T-helper 1 cell treated with Interleukin-12 subunit alpha and Interleukin-12 subunit beta and Interleukin-4 antibody, amounts not matched to agents 30 μg/mL and 1 μg/mL, for 36 hours (primary cell): ENCODE results near the gene PIP5K1C.
"Not testable (repeated sequence)": the region's sequence is repeated elsewhere in the genome, so short reads cannot be mapped to it uniquely, and the experiment has no call there.

Experiments
- H3K27ac Mint-ChIP-seq: one replicate; pipeline ENCODE4 v1.8.0; 2021; ENCODE audit warnings: mild to moderate bottlenecking, mixed read lengths
- H3K27me3 Mint-ChIP-seq: one replicate; pipeline ENCODE4 v1.8.0; 2021; ENCODE audit warnings: low read depth, mixed read lengths
- H3K36me3 Mint-ChIP-seq: one replicate; pipeline ENCODE4 v1.8.0; 2021; ENCODE audit warnings: low read depth, mixed read lengths
- H3K4me1 Mint-ChIP-seq: one replicate; pipeline ENCODE4 v1.8.0; 2021; ENCODE audit warnings: low read depth, mixed read lengths
- H3K4me3 Mint-ChIP-seq: one replicate; pipeline ENCODE4 v1.8.0; 2021; ENCODE audit warnings: mild to moderate bottlenecking, moderate library complexity, mixed read lengths
- H3K9me3 Mint-ChIP-seq: one replicate; pipeline ENCODE4 v1.8.0; 2021; ENCODE audit warnings: mixed read lengths

PIP5K1C gene

DNA sequence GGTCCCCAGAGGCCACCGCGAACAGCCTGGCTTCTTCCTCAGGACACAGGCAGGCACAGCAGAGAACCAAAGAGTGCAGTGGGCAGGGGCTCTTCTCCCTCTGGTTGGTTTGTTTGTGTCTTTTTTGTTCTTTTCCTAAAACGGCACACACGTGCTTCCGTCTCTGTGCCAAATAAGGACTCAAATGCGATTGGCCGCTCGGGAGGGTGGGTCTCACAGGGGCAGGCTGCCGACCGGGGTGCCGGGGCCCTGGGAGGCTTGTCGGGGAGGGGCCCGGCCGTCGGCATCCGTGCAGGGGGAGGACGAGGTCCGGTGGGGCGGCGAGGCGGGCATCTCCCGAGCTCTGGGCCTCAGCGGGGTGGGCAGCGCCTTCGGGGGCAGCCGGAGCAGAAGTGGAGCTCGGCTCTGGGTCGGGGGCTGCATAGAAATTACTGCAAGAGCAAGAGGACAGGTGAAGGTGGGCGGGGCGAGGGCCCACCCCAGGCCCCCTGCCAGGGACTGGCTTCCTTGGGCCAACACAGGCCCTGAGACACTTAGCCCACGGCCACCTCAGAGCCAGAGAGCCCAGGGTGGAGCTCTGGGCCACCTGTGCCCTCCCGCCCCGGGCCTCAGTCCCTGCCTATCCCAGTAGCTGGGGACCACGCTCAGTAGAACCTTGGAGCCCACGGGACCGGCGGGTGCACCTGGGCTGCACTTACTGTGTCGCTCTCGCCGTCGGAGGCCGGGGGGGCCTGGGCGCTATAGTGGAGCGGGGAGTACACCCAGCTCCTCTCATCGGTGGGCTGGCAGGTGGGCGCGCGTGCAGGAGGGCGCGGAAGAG is 67.3 kb downstream of the PIP5K1C start:
- Mint-ChIP-seq H3K4me3 (no peak overlapping the region), H3K36me3 (no peaks in the 10 kb centered on the region), H3K4me1 (no peaks in the 10 kb centered on the region), H3K27me3 (no peaks in the 10 kb centered on the region), H3K9me3 (no peaks in the 10 kb centered on the region), H3K27ac (no peak overlapping the region)

DNA sequence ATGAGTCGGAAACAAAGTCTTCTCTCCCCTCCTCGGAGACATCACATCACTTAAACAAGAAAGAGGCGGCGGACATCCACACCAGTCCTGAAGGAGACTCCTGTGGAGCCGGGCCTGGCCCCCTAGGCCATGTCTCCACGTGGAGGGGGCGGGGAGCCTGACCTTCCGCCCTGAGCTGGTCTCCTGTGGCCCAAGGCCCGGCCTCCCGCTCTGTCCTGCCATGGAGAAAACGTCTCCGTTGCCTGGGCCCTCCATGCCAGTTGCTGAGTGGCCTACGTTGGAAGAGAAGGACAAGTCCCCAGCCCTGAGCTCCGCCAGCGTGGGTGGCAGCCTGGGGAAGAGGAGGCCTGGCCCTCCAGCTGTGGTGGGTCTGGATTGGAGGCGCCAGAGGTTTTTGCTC is 68.2 kb downstream of the PIP5K1C start:
- Mint-ChIP-seq H3K4me3 (no peak overlapping the region), H3K27me3 (no peaks in the 10 kb centered on the region), H3K27ac (no peak overlapping the region), H3K36me3 (no peaks in the 10 kb centered on the region), H3K4me1 (peaks cover 3% of the 10 kb centered on the region), H3K9me3 (no peaks in the 10 kb centered on the region)

DNA sequence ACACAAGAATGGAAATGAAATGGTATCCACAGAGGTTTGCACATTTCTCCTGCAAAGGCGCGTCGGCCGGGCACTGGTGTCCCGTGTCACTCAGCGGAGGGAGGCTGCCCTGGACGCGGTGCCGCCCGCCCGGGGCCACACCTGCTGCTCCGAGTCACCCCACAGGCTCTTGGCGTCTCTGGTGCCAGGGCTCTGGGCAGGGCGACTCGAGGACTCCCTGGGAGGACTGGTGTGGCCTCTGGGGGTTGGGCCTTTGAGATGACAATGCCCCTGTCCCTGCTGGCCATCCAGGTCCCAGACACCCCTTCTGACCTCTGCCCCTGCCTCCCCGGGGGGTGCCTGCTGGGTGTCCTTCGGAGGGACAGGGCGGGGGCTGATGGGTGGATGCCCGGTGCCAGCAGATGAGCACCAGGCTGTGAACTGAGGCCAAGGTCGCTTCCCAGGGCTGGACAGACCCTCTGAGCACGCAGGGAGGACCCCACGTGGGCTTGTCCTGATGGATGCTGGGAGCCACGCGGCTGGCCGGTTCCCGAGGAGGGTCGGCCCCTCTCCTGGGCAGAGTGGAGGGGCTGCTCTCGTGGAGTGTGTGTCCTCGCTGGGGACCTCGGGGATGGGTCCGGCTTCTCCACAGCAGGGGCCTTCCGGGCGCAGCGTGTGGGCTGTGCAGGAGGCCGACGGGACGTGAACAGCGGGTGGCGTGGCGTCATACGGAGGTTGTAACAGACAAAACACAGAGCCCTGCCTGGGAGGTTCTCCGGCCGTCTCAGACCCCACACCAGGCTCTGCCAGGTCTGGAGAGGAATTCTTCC is 69.0 kb downstream of the PIP5K1C start:
- H3K9me3 Mint-ChIP-seq: no peaks in the 10 kb centered on the region
- no peak overlapping the region for H3K4me3 Mint-ChIP-seq
- no peaks in the 10 kb centered on the region for H3K27me3 Mint-ChIP-seq
- H3K27ac Mint-ChIP-seq: no peak overlapping the region
- peaks cover 2% of the 10 kb centered on the region for H3K36me3 Mint-ChIP-seq
- H3K4me1 Mint-ChIP-seq: peaks cover 6% of the 10 kb centered on the region

DNA sequence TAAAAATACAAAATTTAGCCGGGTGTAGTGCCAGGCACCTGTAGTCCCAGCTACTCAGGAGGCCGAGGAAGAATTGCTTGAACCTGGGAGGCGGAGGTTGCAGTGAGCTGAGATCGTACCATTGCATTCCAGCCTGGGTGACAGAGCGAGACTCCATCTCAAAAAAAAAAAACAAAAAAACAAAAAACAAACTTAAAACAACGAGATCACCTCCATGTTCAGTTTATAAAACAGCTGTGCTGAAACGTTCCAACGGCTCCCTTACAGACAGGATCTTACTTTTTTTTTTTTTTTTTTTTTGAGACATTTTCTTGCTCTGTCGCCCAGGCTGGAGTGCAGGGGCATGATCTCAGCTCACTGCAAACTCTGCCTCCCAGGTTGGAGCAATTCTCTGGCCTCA is 71.5 kb downstream of the PIP5K1C start:
- H3K36me3 Mint-ChIP-seq, H3K27ac Mint-ChIP-seq, H3K9me3 Mint-ChIP-seq, H3K4me3 Mint-ChIP-seq, H3K27me3 Mint-ChIP-seq: not testable (repeated sequence)
- peaks cover 17% of the 10 kb centered on the region for H3K4me1 Mint-ChIP-seq

DNA sequence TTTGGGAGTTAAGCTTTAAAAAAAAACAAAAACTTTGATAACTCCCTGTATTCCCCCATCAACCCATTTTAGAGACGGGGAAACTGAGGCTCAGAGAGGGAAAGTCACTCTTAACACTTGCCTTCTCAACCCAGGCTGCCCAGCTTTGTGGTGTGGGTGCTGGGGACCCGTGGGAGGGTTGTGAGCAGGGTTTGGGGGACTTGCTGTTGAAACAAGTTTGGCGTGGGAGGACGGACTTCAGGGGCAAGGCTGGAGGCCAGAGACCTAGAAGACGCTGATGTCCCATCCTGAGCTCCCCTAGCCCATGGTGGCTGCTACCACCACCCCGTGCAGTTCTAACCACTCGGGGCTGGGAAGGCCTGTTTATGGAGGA is 72.9 kb downstream of the PIP5K1C start:
- Mint-ChIP-seq H3K27ac (no peak overlapping the region), H3K36me3 (peaks cover 6% of the 10 kb centered on the region)

DNA sequence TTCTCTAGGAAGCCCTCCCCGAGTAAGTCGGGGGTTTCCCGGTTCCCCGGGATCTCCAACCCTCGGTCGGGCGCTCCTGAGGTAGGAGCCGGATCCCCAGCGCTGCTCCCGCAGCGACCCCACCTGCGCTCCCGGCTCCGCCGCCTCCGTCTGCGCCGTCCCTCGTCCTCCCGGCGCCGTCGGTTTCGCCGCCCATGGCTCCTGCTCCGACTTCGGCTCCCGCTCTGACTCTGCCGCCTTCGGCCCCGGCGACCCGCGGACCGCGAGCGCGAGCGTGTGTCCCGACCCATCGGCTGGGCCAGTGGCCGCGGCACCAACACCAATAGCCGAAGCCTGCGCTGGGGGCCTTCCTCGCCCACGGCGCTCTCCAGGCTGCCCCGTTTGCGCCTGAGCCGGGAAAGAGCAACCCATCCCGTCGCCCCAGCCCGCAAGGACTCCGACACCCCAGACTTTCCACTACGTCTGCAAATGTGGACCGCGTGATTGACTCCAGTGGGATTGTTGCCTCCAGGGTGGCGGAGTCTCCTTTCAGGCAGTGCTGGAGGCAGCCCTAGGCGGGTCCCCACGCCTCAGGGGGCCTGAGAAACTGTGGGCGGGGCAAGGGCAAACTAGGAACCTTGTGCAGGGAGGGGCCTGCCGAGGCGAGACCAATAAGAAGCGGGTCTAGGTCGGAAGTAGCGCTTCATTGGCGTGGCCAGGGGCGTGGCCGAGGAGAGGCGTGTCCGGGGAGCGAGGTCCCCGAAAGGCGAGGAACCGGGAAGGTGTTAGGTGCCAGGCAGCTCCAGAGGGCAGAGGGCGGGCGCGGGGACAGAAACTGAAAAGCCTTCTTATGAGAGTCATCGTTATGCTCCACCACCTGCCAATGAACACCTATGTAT is 73.6 kb downstream of the PIP5K1C start, which contains the start of gene CACTIN:
CACTIN (minus strand) TSS at position 318 of the 878 bp plus-strand sequence; CDS start at position 290, 28 bp downstream.
- Mint-ChIP-seq H3K36me3 (peaks cover 6% of the 10 kb centered on the region), H3K4me3 (peak within 1 kb of the TSS; percentile 88), H3K9me3 (no peaks in the 10 kb centered on the region), H3K4me1 (peaks cover 17% of the 10 kb centered on the region), H3K27me3 (no peaks in the 10 kb centered on the region), H3K27ac (peak within 1 kb of the TSS; percentile 98)

More for the DNA sequence above, 72.9 kb downstream of the PIP5K1C start:
- Mint-ChIP-seq H3K9me3 (no peaks in the 10 kb centered on the region), H3K4me3 (peak overlapping the region; percentile 88), H3K4me1 (peaks cover 17% of the 10 kb centered on the region), H3K27me3 (no peaks in the 10 kb centered on the region)

DNA sequence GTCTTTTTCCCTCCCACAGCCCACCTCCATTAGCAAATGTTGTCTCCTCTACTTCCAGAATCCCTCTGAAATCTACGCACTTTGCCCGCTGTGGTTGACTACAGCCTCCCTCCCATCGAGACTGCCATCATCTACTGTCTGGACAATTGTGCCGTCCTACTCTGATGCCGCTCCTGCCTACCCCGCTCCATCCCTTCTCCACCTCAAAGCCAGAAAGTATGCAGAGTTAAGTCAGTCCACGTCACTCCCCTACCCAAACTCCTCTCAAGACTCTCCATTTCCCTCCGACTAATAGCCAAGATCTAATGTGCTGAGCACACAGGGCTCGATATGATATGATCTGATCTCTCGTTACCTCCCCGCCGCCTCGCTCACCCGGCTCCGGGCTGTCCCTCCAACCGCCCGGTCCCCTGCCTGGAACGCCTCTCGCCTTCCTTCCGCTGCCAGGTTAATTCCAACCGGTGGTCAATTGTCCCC is 74.2 kb downstream of the PIP5K1C start:
- Mint-ChIP-seq H3K9me3 (no peaks in the 10 kb centered on the region), H3K27ac (peak overlapping the region; percentile 77), H3K4me3 (peak overlapping the region; percentile 88), H3K4me1 (peaks cover 17% of the 10 kb centered on the region), H3K27me3 (no peaks in the 10 kb centered on the region), H3K36me3 (peaks cover 6% of the 10 kb centered on the region)

DNA sequence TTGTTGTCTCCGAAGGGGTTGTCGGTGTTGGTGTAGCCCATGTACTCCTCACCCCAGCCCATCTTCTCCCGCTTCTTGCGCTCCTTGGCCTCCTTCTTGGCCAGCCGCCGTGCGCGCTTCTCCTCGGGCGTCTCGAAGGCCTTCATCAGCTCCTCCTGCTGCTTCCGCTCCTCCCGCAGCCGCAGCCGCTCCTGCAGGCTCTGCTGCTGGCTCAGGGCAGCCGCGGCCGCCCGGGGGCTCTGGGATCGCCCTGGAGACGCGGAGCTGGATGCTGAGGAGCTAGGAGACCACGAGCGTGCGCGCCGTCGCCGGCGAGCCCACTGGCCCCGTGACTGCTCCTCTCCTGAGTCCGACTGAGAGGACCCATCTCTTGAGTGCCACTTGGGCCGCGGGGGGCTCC is 76.6 kb downstream of the PIP5K1C start:
- H3K4me3 Mint-ChIP-seq: no peak overlapping the region
- peaks cover 6% of the 10 kb centered on the region for H3K36me3 Mint-ChIP-seq
- H3K27ac Mint-ChIP-seq: no peak overlapping the region
- peaks cover 17% of the 10 kb centered on the region for H3K4me1 Mint-ChIP-seq
- no peaks in the 10 kb centered on the region for H3K9me3 Mint-ChIP-seq
- H3K27me3 Mint-ChIP-seq: no peaks in the 10 kb centered on the region

DNA sequence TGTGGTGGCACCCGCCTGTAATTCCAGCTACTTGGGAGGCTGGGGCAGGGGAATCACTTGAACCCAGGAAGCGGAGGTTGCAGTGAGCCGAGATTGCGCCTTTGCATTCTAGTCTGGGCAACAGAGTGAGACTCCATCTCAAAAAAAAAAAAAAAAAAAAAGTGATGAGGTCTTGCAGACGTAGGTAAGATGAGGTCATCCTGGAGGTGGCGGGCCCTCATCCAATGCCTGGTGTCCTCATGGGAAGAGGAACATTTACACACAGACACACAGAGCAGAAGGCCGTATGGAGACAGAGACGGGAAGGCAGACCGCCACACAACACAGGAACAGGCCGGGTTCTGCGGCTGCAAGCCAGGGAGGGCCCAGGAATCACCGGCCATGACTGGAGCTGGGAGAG is 78.0 kb downstream of the PIP5K1C start:
- no peaks in the 10 kb centered on the region for H3K27me3 Mint-ChIP-seq
- H3K36me3 Mint-ChIP-seq: peaks cover 6% of the 10 kb centered on the region
- no peaks in the 10 kb centered on the region for H3K9me3 Mint-ChIP-seq
- H3K4me3 Mint-ChIP-seq: no peak overlapping the region
- H3K4me1 Mint-ChIP-seq: peaks cover 17% of the 10 kb centered on the region
- H3K27ac Mint-ChIP-seq: no peak overlapping the region

DNA sequence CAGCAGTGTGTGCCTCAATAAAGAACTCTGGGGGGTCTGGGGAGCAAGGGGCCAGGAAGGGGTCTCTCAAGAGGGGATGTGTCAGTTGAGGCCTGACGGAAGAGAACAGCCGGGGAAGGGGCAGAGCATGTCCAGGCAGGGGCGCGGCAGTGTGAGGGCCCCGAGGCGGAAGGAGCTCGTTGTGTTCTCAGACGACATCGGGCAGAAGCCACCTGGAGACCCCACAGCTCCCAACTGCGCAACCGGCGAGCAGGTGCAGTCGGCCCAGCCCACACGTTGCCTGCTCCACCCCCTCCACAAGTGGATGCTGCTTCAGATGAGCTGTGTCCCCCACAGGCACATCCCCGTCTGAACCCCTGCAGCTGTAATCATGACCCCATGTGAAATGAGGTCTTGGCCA is 78.6 kb downstream of the PIP5K1C start:
- H3K36me3 Mint-ChIP-seq: peaks cover 4% of the 10 kb centered on the region

DNA sequence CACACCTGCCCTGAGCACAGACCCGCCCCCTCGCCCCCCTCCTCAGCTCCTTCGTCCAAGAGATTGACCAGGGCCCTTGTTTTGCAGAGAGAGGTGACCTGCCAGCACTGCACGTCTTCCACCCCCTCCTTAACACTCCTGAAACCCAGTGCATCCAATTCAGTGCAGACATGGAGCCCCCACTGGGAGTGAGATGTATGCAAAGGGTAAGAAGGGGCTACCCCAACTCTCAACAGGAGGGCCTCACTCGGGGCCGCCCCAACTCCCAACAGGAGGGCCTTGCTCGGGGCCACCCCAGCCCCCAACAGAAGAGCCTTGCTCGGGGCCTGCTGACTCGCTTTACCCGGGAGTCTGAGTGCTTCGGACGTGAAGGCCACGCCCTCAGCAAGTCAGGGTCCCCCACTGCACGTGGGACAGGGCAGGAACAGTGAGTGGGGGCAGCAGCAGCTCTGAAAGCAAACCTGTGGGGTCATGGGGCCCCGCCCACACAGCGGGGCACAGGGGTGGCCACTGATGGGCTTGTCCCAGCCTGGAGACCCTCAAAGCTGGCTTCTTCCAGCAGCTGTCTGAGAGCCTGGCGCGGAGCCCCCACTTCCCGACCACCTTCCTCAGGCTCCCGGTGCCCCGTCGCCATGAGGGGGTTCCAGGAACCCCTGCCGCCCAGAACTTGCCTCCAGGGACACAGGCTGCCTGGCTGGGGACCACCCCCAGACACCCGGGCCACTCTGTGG is 79.3 kb downstream of the PIP5K1C start:
- Mint-ChIP-seq H3K27me3 (no peaks in the 10 kb centered on the region), H3K4me3 (no peak overlapping the region), H3K36me3 (peaks cover 4% of the 10 kb centered on the region), H3K4me1 (peaks cover 12% of the 10 kb centered on the region), H3K27ac (no peak overlapping the region), H3K9me3 (no peaks in the 10 kb centered on the region)

More for the DNA sequence above, 78.6 kb downstream of the PIP5K1C start:
- H3K27me3 Mint-ChIP-seq: no peaks in the 10 kb centered on the region
- no peaks in the 10 kb centered on the region for H3K9me3 Mint-ChIP-seq
- peaks cover 14% of the 10 kb centered on the region for H3K4me1 Mint-ChIP-seq
- H3K27ac Mint-ChIP-seq: no peak overlapping the region
- no peak overlapping the region for H3K4me3 Mint-ChIP-seq

DNA sequence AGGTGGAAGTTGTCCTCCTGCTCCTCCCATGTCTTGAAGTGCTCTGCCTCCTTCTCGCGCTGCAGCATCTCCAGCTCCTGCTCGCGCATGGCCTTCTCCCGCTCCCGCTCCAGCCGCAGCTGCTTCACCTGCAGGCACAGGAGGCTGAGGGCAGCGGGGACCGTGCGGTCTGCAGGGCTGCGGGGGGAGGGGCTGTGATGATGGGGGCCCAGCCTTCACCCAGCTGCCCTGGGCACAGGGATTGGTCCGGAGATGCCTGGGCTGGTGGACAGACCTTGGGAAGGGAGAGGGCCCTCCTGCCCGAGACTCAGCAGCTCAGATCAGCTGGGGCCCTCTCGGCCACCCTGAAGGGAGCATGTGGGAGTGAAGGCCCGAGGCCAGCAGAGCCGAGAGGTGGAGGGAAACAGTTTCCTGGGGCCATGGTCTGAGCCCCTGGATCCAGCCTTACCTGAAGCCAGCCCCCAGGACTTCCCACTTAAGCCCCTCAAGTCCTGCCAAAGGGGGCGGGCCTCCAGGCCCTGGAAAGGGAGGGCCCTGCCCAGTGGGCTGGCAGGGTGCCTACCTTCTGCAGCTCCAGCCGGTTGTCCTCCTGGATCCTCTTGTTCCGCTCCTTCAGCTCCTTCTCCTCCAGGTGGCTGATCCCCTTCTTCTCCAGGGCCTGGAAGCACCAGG is 80.0 kb downstream of the PIP5K1C start:
- peaks cover 4% of the 10 kb centered on the region for H3K36me3 Mint-ChIP-seq
- H3K27me3 Mint-ChIP-seq: no peaks in the 10 kb centered on the region
- no peaks in the 10 kb centered on the region for H3K9me3 Mint-ChIP-seq
- peaks cover 11% of the 10 kb centered on the region for H3K4me1 Mint-ChIP-seq
- H3K27ac Mint-ChIP-seq: no peak overlapping the region
- H3K4me3 Mint-ChIP-seq: no peak overlapping the region

DNA sequence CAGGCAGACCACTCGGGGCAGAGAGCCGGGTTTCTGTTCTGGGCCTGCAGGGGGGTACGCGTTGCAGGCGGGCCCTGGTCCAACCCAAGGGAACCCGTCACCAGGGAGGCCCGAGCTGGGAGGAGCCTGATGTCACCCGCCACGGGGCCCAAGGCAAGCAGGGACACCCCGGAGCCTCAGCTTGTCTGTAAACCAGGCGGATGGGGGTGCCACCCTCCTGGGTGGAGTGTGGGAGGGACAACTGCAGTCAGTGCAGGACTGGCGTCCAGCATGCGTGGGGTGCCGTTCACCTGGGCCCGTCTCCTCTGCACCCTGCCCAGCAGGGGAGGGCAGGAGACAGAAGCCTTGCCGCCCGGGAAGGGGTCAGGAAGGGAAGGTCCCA is 80.6 kb downstream of the PIP5K1C start:
- Mint-ChIP-seq H3K4me3 (no peak overlapping the region), H3K27ac (no peak overlapping the region), H3K36me3 (peaks cover 4% of the 10 kb centered on the region), H3K4me1 (peaks cover 9% of the 10 kb centered on the region), H3K27me3 (no peaks in the 10 kb centered on the region), H3K9me3 (no peaks in the 10 kb centered on the region)
